Keratinocyte (primary cell): ENCODE measurements around the gene DMBX1. TPM values are rescaled to one million over a fixed set of nuclear protein-coding genes. Genes with fewer than 3 reads are reported as not detected.

Experiments
- DNase-seq: peaks from one replicate; pipeline ENCODE4 v3.0.0-alpha.2; 2011; ENCODE audit warnings: low read depth, missing footprints, low spot score
- FAIRE-seq: peaks from 2 replicates; lab custom pipeline; 2011; peaks lifted over from hg19 to GRCh38; lab: Jason Lieb, UNC
- H2AFZ ChIP-seq: 2 replicates; pipeline ENCODE4 v1.6.0; 2012; ENCODE audit warnings: low read length, control low read depth, inconsistent platforms; ENCODE audit not compliant: control insufficient read depth
- H3K27ac ChIP-seq: 2 replicates; pipeline ENCODE4 v1.5.1; 2011; ENCODE audit warnings: low read length; ENCODE audit not compliant: control insufficient read depth, insufficient read depth
- H3K27me3 ChIP-seq: 3 replicates; pipeline ENCODE4 v1.6.0; 2011; ENCODE audit warnings: low read length; ENCODE audit not compliant: control insufficient read depth, insufficient read depth; ENCODE audit errors: extremely low read depth
- H3K36me3 ChIP-seq, 2 experiments: 2 replicates in 1 of 2; 3 replicates in 1 of 2; pipeline ENCODE4 v1.5.1; 2011; ENCODE audit warnings: low read length in 2 of 2, mild to moderate bottlenecking in 1 of 2; ENCODE audit not compliant: control insufficient read depth in 2 of 2, insufficient read depth in 2 of 2; ENCODE audit errors: extremely low read depth in 1 of 2
- H3K4me1 ChIP-seq: 3 replicates; pipeline ENCODE4 v1.5.1; 2011; ENCODE audit warnings: low read length; ENCODE audit not compliant: control insufficient read depth, insufficient read depth; ENCODE audit errors: extremely low read depth
- H3K4me2 ChIP-seq: 3 replicates; pipeline ENCODE4 v1.6.0; 2011; ENCODE audit warnings: low read depth, low read length; ENCODE audit not compliant: control insufficient read depth, insufficient read depth; ENCODE audit errors: extremely low read depth
- H3K4me3 ChIP-seq, 3 experiments: fragments of 200-600 bp in 1 of 3; sonication (generic) in 1 of 3; 2 replicates in 2 of 3; 3 replicates in 1 of 3; pipeline ENCODE4 v1.5.1; 2011 to 2016; ENCODE audit warnings: low read length in 3 of 3, mild to moderate bottlenecking in 3 of 3, control low read depth in 2 of 3, inconsistent platforms in 1 of 3, low read depth in 1 of 3, mixed read lengths in 1 of 3, mixed run types in 1 of 3, moderate library complexity in 1 of 3; ENCODE audit not compliant: control insufficient read depth in 2 of 3, insufficient read depth in 2 of 3; ENCODE audit errors: extremely low read depth in 1 of 3
- H3K79me2 ChIP-seq: 2 replicates; pipeline ENCODE4 v1.6.0; 2012; ENCODE audit warnings: low read length; ENCODE audit not compliant: control insufficient read depth, insufficient read depth
- H3K9ac ChIP-seq: 3 replicates; pipeline ENCODE4 v1.6.0; 2011; ENCODE audit warnings: low read length; ENCODE audit not compliant: control insufficient read depth, insufficient read depth; ENCODE audit errors: extremely low read depth
- H3K9me1 ChIP-seq: 3 replicates; pipeline ENCODE4 v1.6.0; 2011; ENCODE audit warnings: low read length; ENCODE audit not compliant: control insufficient read depth, insufficient read depth; ENCODE audit errors: extremely low read depth
- H3K9me3 ChIP-seq: 2 replicates; pipeline ENCODE4 v1.5.1; 2012; ENCODE audit warnings: low read depth, low read length; ENCODE audit not compliant: control insufficient read depth
- H4K20me1 ChIP-seq: 3 replicates; pipeline ENCODE4 v1.6.0; 2011; ENCODE audit warnings: low read length; ENCODE audit not compliant: control insufficient read depth, insufficient read depth; ENCODE audit errors: extremely low read depth
- EZH2 ChIP-seq: IDR thresholded peaks from one replicate; pipeline ENCODE4 v1.6.1; 2012; ENCODE audit warnings: inconsistent platforms, mild to moderate bottlenecking, low read length, moderate library complexity
- dilution Hi-C: fragments of 300-500 bp; cut with MboI; formaldehyde crosslinking; loops from one replicate; pipeline ENCODE4 v1.7.0; 2020; ENCODE audit warnings: low sequenced_read_pairs; ENCODE audit not compliant: extremely low pct_ligation_motif_present
- polyA plus RNA-seq, 5 experiments: library from polyadenylated mRNA; depleted of rRNA in 3 of 5; stranded (reverse) in 3 of 5; stranded (forward) in 1 of 5; unstranded in 1 of 5; fragments of >200 nt; gene quantifications; 1 replicate in 1 of 5; 2 replicates in 3 of 5; 3 replicates in 1 of 5; pipeline versions ENCODE4 v1.2.1 to v1.2.3, GENCODE V29; 2011 to 2012; ENCODE audit warnings: missing spikeins in 2 of 5, low read depth in 1 of 5, low replicate concordance in 1 of 5
- TF ChIP-seq, protein P1 (sequence below), 3 experiments: IDR thresholded peaks in 1 of 3; conservative IDR thresholded peaks in 1 of 3; optimal IDR thresholded peaks in 1 of 3; 2 replicates in 2 of 3; 3 replicates in 1 of 3; pipeline versions ENCODE3 to v1.5.1; 2011; ENCODE audit warnings: low read length in 3 of 3, mild to moderate bottlenecking in 3 of 3, moderate library complexity in 2 of 3, control low read depth in 1 of 3, inconsistent platforms in 1 of 3; ENCODE audit not compliant: insufficient read depth in 2 of 3; ENCODE audit errors: extremely low read depth in 1 of 3

DMBX1 gene
- polyA plus RNA-seq, 1 donor (not counting 4 experiments of a cell fraction or from before 2014, with no cell fraction given), result not detected

DNA sequence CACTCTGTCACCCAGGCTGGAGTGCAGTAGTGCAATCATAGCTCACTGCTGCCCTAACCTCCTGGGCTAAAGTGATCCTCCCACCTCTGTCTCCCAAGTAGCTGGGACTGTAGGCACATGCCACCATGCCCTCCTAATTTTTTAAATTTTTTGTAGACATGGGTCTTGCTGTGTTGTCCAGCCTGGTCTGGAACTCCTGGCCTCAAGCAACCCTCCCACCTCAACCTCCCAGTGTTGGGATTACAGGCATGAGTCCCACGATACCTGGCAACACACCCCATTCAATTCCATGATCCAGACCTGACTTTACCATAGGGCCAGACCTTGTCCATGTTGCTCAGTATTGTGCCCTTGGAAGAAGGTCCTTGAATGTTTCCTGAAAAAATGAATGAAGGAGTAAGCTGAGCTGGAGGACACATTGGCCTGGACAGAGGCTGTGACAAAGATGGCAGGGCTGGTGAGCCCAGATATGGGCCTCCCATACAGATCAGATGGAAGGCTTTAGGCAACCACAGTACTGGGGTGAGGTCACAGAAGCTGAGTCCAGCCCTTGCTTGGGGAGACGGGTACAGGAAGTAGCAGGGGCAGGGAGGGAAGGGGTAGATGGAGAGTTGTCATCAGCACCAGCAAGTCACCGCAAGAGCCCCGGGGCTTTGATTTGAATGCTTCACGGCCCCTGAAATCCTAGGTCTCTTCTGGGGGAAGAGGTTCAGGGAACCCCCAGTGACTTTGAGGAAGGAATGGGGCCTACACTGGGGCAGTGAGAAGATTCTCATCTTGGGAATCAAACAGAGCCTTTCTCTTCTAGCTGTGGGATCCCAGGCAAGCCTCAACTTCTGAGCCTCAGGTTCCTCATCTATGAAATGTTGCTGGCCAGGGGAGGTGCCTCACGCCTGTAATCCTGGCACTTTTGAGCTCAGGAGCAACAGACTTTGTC, 40.1 kb upstream of the DMBX1 start:
- Histone ChIP-seq H3K4me1 (no peaks in the 10 kb centered on the region), H2AFZ (no peak overlapping the region), H3K36me3 (no peaks in the 10 kb centered on the region), H3K79me2 (no peaks in the 10 kb centered on the region), H3K27ac (no peak overlapping the region), H3K9me1 (no peaks in the 10 kb centered on the region), H3K9me3 (no peaks in the 10 kb centered on the region), H3K27me3 (peaks cover 75% of the 10 kb centered on the region), H3K4me3 (no peak overlapping the region), H3K9ac (no peak overlapping the region), H3K4me2 (no peak overlapping the region), H4K20me1 (no peaks in the 10 kb centered on the region)
- dilution Hi-C loops, result no loop called here
- TF ChIP-seq, protein P1, sequence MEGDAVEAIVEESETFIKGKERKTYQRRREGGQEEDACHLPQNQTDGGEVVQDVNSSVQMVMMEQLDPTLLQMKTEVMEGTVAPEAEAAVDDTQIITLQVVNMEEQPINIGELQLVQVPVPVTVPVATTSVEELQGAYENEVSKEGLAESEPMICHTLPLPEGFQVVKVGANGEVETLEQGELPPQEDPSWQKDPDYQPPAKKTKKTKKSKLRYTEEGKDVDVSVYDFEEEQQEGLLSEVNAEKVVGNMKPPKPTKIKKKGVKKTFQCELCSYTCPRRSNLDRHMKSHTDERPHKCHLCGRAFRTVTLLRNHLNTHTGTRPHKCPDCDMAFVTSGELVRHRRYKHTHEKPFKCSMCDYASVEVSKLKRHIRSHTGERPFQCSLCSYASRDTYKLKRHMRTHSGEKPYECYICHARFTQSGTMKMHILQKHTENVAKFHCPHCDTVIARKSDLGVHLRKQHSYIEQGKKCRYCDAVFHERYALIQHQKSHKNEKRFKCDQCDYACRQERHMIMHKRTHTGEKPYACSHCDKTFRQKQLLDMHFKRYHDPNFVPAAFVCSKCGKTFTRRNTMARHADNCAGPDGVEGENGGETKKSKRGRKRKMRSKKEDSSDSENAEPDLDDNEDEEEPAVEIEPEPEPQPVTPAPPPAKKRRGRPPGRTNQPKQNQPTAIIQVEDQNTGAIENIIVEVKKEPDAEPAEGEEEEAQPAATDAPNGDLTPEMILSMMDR (optimal IDR thresholded peaks at IDR 0.05 in 1 of 3, IDR thresholded peaks at IDR 0.05 in 1 of 3, conservative IDR thresholded peaks at IDR 0.05 in 1 of 3; ENCODE audit: extremely low read depth in 1 of 3, insufficient read depth in 2 of 3, low read length in 3 of 3), result no peak
- TF ChIP-seq EZH2, result no peak
- FAIRE-seq (no peak), DNase-seq (no peak)

DNA sequence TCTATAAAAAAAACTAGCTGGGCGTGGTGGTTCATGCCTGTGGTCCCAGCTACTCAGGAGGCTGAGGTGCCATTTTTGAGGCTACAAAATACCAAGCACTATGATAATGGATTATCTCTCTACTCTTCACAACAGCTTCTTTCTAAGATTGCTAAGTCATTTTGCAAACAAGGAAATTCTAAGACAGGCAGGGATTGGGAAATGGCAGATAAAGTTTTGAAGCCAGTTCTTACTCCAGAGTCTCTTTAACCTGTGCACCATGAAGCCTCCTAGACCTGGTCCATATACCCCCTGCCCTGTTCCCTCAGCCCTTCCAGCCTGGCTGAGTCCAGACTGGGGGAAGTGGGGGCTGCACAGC, 39.5 kb upstream of the DMBX1 start:
- no peak overlapping the region for H3K27ac ChIP-seq
- FAIRE-seq, result no peak

More for the DNA sequence above, 39.5 kb upstream of the DMBX1 start:
- no peak overlapping the region for H3K4me2 ChIP-seq
- H3K9me1 ChIP-seq, result no peaks in the 10 kb centered on the region
- H3K4me3 ChIP-seq, result no peak overlapping the region
- no peaks in the 10 kb centered on the region for H3K4me1 ChIP-seq
- dilution Hi-C loops, result no loop called here
- no peak overlapping the region for H3K9ac ChIP-seq
- H2AFZ ChIP-seq, result no peak overlapping the region
- no peaks in the 10 kb centered on the region for H4K20me1 ChIP-seq
- no peaks in the 10 kb centered on the region for H3K36me3 ChIP-seq
- H3K27me3 ChIP-seq, result peaks cover 75% of the 10 kb centered on the region
- H3K79me2 ChIP-seq, result no peaks in the 10 kb centered on the region
- H3K9me3 ChIP-seq, result no peaks in the 10 kb centered on the region
- TF ChIP-seq, protein P1 (optimal IDR thresholded peaks at IDR 0.05 in 1 of 3, IDR thresholded peaks at IDR 0.05 in 1 of 3, conservative IDR thresholded peaks at IDR 0.05 in 1 of 3; ENCODE audit: extremely low read depth in 1 of 3, insufficient read depth in 2 of 3, low read length in 3 of 3), result no peak
- no peak for TF ChIP-seq EZH2
- no peak for DNase-seq
